ENCODE measurements around the gene TMEM247. TPM values are rescaled to one million over a fixed set of nuclear protein-coding genes. Genes with fewer than 3 reads are reported as not detected.

Gene TMEM247
- total and polyA plus RNA-seq, 2 donors (not counting 3 experiments of a cell fraction or from before 2014, with no cell fraction given): not detected

DNA sequence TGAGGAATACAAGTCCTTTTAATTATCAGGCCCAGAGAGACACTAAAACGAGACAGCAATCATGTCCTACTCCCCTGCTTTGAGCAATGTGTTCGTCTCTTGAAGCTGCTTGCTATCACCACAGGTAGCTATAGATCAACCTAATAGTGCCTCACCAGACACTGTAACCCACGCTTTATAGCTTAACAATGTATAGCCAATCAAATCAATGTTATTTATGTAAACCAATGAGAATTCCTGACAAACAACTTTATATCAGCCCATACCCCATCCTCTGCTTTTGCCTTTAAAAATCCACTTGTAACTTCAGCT lies 26.1 kb downstream of the TMEM247 start:
- H3K4me2 ChIP-seq (ENCODE audit: insufficient read depth, low read length): no peak overlapping the region
- dilution Hi-C loops (cut with MboI; ENCODE audit: extremely low pct_ligation_motif_present, low sequenced_read_pairs): no loop called here

More for the DNA sequence above, 26.1 kb downstream of the TMEM247 start:
- intact Hi-C loops (cut with micrococcal nuclease): no loop called here
- FAIRE-seq (no peak), DNase-seq (ENCODE audit: low read depth, low spot score) (no peak)
- TF ChIP-seq POLR2A (IDR thresholded peaks at IDR 0.05; ENCODE audit: low read depth, low read length): no peak
- TF ChIP-seq, protein P1, sequence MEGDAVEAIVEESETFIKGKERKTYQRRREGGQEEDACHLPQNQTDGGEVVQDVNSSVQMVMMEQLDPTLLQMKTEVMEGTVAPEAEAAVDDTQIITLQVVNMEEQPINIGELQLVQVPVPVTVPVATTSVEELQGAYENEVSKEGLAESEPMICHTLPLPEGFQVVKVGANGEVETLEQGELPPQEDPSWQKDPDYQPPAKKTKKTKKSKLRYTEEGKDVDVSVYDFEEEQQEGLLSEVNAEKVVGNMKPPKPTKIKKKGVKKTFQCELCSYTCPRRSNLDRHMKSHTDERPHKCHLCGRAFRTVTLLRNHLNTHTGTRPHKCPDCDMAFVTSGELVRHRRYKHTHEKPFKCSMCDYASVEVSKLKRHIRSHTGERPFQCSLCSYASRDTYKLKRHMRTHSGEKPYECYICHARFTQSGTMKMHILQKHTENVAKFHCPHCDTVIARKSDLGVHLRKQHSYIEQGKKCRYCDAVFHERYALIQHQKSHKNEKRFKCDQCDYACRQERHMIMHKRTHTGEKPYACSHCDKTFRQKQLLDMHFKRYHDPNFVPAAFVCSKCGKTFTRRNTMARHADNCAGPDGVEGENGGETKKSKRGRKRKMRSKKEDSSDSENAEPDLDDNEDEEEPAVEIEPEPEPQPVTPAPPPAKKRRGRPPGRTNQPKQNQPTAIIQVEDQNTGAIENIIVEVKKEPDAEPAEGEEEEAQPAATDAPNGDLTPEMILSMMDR (IDR thresholded peaks at IDR 0.05; ENCODE audit: extremely low read depth in 1 of 2, insufficient read depth in 1 of 2, low read depth in 1 of 2, low read length in 2 of 2): no peak
- no peak for TF ChIP-seq JUN (IDR thresholded peaks at IDR 0.05; ENCODE audit: borderline replicate concordance, insufficient read depth, insufficient read length, low read depth)
- no peak for TF ChIP-seq MYC (IDR thresholded peaks at IDR 0.05; ENCODE audit: low read depth, low read length)
- no peak for TF ChIP-seq POLR2AphosphoS5 (IDR thresholded peaks at IDR 0.05; ENCODE audit: insufficient read depth, low read depth, low read length)
- TF ChIP-seq GATA2 (IDR thresholded peaks at IDR 0.05; ENCODE audit: insufficient read depth, insufficient read length, low read depth, low read length): no peak
- no peak for TF ChIP-seq FOS (IDR thresholded peaks at IDR 0.05; ENCODE audit: borderline replicate concordance, insufficient read depth, low read length)
- TF ChIP-seq, protein P2, sequence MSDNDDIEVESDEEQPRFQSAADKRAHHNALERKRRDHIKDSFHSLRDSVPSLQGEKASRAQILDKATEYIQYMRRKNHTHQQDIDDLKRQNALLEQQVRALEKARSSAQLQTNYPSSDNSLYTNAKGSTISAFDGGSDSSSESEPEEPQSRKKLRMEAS (IDR thresholded peaks at IDR 0.05; ENCODE audit: insufficient read depth, insufficient read length): no peak
- Histone ChIP-seq H3K4me3 (replicated peaks in 1 of 3; ENCODE audit: insufficient read depth in 1 of 3, low read depth in 1 of 3, low read length in 3 of 3) (no peak overlapping the region), H3K9me1 (replicated peaks; ENCODE audit: control insufficient read depth, extremely low read depth, insufficient read depth, low read length) (no peaks in the 10 kb centered on the region), H3K79me2 (ENCODE audit: control insufficient read depth, insufficient read depth, low read length) (no peaks in the 10 kb centered on the region), H3K9ac (replicated peaks; ENCODE audit: extremely low read depth, insufficient read depth, low read length) (no peak overlapping the region), H3K27ac (ENCODE audit: insufficient read depth, low read depth, low read length) (no peak overlapping the region), H3K4me1 (ENCODE audit: control insufficient read depth, extremely low read depth, insufficient read depth, low read length) (no peaks in the 10 kb centered on the region), H2AFZ (ENCODE audit: low read depth, low read length) (no peak overlapping the region), H3K27me3 (ENCODE audit: control insufficient read depth in 2 of 2, insufficient read depth in 2 of 2, low read length in 2 of 2) (peaks cover 0 to 6% of the 10 kb centered on the region in 2 experiments), H4K20me1 (replicated peaks; ENCODE audit: control insufficient read depth, extremely low read depth, insufficient read depth, low read length) (no peaks in the 10 kb centered on the region), H3K36me3 (ENCODE audit: control insufficient read depth in 2 of 2, extremely low read depth in 1 of 2, insufficient read depth in 2 of 2, low read length in 2 of 2) (no peaks in the 10 kb centered on the region), H3K9me3 (replicated peaks; ENCODE audit: control insufficient read depth, insufficient read depth, low read length) (no peaks in the 10 kb centered on the region)
- no TSS peak for BruUV-seq (replicated peaks)
- POLR2A ChIA-PET: no interaction called here
- CTCF ChIA-PET: interaction anchor here (1.1 kb wide), 1 partner anchor 15 kb away, joined by 3 read pairs; no protein-coding TSS in a partner anchor
